Measurements from ENCODE around the gene HRCT1.
A peak's percentile ranks its signal among the peaks of the same experiment; 100 is the strongest.
"Not testable (repeated sequence)": the region's sequence is repeated elsewhere in the genome, so short reads cannot be mapped to it uniquely, and the experiment has no call there.

HRCT1 gene

DNA sequence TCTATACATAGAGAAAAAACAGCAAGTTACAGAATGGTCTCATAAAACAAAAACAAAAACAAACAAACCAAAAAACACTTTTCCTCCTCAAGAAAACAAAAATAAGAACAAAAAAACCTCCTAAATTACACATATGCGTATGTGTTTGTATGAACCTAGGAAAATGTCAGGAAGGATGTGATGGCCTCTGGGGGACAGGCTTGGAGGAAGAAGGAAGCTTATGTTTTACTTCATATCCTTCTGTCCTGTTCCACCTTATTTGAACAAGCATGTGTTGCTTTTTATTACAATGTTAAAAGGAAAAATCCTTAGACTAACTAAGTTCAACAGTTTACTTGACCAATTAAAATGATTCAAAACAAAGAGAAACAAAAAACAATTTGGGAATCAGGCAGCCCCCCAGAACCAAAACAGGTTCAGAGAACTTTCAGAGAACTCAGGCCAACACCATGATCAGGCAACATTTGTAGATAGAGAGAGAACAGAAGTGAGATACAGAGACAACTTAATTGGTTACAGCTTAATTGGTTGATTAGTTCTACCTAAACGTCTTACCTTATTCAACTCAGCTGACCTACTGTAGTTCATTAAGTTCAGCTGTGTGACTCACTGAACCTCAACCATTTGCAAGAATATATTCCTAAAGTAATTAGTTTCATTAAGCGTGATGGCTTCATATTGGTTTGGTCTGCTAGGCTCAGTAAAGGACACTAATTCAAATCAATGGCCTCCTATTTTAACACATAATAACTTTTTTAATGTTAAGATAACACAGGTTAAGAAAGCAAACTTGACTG, 13.4 kb downstream of the HRCT1 start:
- no peak for DNase-seq

- DNase-seq, result no peak
Observed at GRCh38 chr9:35920051-35920620, 14.1 kb downstream of the HRCT1 start.

- peak; percentile 15 for DNase-seq
Observed at GRCh38 chr9:35923598-35923926, 17.6 kb downstream of the HRCT1 start.

DNA sequence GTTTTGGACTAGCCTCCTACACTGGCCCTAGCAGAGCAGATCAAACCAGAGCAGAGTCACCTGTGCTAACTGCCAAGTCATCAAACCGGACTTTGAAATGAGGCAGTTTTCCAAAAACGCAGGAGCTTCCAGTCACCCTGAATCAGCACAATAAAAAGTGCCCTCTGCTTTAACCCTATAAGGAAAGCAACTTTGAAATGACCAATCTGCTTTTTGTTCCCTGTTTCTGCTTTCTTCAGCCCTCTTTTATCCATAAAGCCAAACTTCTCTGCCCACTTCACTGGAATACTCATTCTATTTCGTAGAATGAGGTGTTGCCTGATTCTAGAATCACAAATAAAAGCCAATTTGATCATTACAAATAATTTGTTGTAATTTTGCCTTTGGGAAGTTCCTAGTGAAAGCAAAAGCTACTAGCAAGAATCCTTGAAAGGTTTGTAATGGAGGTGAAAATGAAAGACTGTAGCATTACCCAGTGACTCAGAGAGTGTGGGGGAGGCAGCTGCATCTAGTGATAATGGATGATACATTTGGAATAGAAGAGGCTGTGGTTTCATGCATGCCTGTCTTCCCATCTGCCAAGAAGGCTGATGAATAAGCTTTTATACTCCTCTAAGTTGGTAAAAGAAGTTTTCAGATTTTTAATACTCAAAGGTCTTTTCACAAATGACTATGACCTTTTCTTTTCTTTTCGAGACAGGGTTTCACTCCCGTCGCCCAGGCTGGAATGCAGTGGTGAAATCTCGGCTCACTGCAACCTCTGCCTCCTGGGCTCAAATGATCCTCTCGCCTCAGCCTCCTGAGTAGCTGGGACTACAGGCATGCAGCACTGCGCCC, 18.1 kb downstream of the HRCT1 start:
- DNase-seq, result peak; percentile 83

- DNase-seq, result no peak
Observed at GRCh38 chr9:35928591-35929452, 22.8 kb downstream of the HRCT1 start.

DNA sequence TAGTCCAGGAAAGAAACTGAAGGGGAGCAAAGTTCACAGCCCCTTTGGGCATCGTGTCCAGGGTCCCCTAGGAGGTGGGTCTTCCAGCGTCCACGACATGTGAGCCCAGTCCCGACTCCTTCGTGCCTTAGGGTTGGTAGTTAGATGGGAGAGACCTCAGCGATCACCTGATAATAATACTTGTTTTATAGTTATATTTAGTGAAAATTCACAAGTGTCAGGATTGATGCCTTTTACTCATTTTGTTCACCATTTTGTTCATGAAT, 23.4 kb downstream of the HRCT1 start:
- DNase-seq, result no peak

GRCh38 chr9:35930521-35930920, 24.5 kb downstream of the HRCT1 start:
- DNase-seq, result no peak

- DNase-seq, result no peak
Observed at GRCh38 chr9:35930989-35931388, 25.0 kb downstream of the HRCT1 start.

DNA sequence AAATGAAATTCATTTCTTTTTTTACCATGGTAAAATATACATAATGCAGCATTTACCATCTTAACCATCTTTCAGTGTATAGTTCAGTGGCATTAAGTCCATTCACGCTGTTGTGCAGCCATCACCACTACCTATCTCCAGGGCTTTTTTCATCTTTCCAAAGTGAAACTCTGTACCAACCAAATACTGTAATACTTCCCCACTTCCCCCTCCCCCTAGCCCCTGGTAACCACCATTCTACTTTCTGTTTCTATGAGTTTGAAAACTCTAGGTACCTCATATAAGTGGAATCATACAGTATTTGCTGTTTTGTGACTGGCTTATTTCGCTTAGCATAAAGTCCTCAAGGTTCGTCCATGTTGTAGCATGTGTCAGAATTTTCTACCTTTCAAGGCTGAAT, 26.7 kb downstream of the HRCT1 start:
- DNase-seq, result no peak

GRCh38 chr9:35933550-35934067, 27.6 kb downstream of the HRCT1 start:
- DNase-seq, result no peak

DNA sequence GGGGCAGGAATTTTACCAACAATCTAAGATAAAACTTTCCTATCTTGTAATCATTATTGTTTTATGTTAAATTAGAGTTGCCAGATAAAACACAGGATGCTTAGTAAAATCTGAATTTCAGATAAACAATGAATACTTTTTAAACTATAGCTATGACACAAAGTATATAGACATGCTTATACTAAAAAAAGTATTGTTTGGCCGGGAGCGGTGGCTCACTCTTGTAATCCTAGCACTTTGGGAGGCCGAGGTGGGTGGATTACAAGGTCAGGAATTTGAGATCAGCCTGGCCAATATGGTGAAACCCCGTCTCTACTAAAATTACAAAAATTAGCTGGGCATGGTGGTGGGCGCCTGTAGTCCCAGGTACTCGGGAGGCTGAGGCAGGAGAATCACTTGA, 28.1 kb downstream of the HRCT1 start:
- not testable (repeated sequence) for DNase-seq

GRCh38 chr9:35935261-35935660, 29.3 kb downstream of the HRCT1 start:
- no peak for DNase-seq

- no peak for DNase-seq
Observed at GRCh38 chr9:35935755-35936509, 29.9 kb downstream of the HRCT1 start.

DNA sequence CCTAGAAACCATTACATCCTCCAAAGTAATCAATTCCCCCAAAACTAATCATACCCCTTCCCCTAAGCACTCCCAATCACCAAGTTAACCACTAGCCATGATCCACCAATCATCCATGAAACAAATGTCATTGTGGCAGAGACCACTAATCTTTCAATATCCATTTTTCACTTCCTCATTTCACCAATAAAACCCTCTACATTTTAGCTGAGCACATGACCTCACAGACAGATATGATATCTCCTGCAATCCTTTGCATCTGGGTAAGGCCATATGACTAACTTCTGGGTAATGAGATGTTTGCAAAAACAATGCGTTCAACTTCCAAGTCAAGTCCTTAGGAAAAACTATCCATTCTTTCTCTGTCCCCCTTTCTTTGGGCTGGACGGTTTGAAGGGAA, 31.2 kb downstream of the HRCT1 start:
- DNase-seq, result no peak

DNA sequence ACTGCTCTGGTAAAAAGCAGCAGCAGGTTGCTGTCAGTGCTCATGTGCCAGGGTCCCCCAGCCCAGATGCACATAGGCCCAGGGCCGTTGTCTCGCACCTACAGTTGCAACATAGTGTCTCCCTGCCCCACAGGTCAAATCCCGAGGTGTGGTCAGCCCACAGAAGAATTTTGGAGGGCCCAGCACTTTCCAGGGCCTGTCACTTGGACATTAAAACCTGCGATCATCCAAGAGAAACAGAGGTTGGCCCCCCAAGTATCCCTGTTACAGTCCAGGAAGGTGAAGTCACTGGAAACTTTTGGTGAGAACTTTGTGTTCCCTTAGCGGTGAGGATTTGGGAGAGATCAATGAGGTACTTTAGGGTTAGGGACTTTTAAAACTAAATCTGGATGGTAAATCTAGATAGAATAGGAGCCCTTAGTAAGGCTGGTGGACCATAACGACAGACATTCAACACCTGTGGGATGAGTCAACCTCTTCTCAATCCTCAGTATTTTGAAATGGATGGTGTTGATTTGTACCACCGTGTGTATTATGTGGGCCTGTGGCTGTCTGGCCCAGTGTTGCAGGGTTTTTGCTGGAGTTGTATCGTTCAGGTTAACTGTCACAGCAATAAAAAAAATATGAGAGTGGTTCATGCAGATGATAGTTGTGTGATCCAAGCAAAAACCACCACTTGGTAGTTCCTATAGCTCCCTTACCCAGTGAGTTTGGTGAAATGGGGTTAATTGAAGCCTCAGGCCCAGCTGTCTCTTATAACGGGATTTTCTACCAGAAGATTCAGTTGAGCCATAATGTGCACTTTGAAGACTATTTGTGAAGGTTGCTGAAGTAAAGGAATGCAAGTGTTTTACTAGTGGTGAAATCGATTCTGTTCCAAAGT, 32.7 kb downstream of the HRCT1 start:
- no peak for DNase-seq

DNA sequence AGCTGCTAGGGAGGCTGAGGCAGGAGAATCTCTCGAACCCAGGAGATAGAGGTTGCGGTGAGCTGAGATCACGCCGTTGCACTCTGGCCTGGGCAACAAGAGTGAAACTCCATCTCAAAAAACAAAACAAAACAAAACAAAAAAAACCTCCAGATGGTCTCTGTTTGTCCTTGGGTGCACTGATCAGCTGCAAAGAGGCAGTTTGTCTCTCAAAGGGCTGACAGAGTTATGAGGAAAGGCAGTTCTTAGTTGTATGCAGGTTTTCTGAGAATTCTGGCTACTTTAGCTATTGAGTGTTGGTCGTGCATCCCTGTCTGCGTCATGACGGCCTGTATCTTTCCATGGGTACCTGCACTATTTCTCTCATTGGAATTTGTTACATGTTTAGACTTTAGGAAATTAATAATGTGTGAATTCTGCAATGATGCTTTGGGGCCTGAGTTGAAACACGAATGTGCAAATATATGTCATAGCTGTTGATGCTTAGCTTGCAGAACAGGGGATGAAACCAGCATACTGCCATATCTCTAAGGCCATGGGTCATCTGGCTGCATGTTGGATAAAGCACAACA, 33.8 kb downstream of the HRCT1 start:
- no peak for DNase-seq

- DNase-seq, result no peak
Observed at GRCh38 chr9:35940458-35941407, 34.7 kb downstream of the HRCT1 start.

- no peak for DNase-seq
Observed at GRCh38 chr9:35942286-35942685, 36.3 kb downstream of the HRCT1 start.

DNA sequence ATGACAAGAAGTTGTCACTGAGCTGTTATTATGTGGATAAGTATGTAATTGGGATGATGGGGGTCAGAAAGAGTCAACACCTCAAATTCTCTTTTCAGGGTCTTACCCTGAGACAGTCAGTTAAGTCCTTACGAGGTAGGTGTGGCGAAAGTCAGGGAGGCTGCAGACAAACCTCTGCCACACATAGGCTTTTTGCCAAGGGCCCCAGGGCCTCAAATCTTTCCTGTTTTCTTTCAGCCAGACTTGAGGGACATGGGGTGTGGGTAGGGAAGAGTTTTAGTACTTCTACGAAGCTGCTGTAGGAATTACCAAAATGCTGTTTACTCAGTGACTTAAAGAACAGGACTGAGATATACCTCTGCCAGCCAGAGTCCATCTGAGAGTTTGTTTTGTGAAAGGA, 38.2 kb downstream of the HRCT1 start:
- DNase-seq, result no peak

- DNase-seq, result no peak
Observed at GRCh38 chr9:35944841-35945240, 38.8 kb downstream of the HRCT1 start.

Data from hematopoietic multipotent progenitor cell treated with erythropoietin and hydrocortisone succinate and interleukin-3 and kit ligand, for 8 days (in vitro differentiated cells).